Cardiac muscle cell (in vitro differentiated cells and primary cell): Measurements from ENCODE around the gene LRP1B. TPM values are rescaled to one million over a fixed set of nuclear protein-coding genes. Genes with fewer than 3 reads are reported as not detected.

ENCODE experiments used
- DNase-seq, 2 donors: peaks; one replicate each; pipeline versions ENCODE4 v3.0.0 to v3.0.0-alpha.2; 2010 to 2017; ENCODE audit warnings: low read depth in 1 of 2, low spot score in 1 of 2
- H3K27ac ChIP-seq: fragments of 200-600 bp; sonication (generic); 2 replicates; pipeline ENCODE4 v1.5.1; 2016
- H3K27me3 ChIP-seq: fragments of 200-600 bp; sonication (generic); 2 replicates; pipeline ENCODE4 v1.6.0; 2016; ENCODE audit warnings: control low read depth
- H3K36me3 ChIP-seq: fragments of 200-600 bp; sonication (generic); 2 replicates; pipeline ENCODE4 v1.5.1; 2016; ENCODE audit warnings: control low read depth
- H3K4me1 ChIP-seq: fragments of 200-600 bp; sonication (generic); 2 replicates; pipeline ENCODE4 v1.8.1; 2017; ENCODE audit warnings: low read depth, mild to moderate bottlenecking, mixed run types
- H3K4me3 ChIP-seq: fragments of 200-600 bp; sonication (generic); 2 replicates; pipeline ENCODE4 v1.5.1; 2016; ENCODE audit warnings: mild to moderate bottlenecking
- H3K9me3 ChIP-seq: fragments of 200-600 bp; sonication (generic); 2 replicates; pipeline ENCODE4 v1.5.1; 2017; ENCODE audit warnings: low read depth, mild to moderate bottlenecking, control low read depth
- polyA plus RNA-seq: library from polyadenylated mRNA; unstranded; fragments of >200 nt; fragmentation: Nextera tagmentation; extraction: Ambion mirVana; gene quantifications from 2 replicates; pipeline ENCODE4 v1.2.1, GENCODE V29; 2016
- total RNA-seq: library from RNA; depleted of rRNA; stranded (reverse); fragments of >200 nt; gene quantifications from 2 replicates; pipeline ENCODE4 v1.2.3, GENCODE V29; 2016
- TF ChIP-seq, protein P1 (sequence below): IDR thresholded peaks from 2 replicates; pipeline ENCODE4 v1.5.1; 2012; ENCODE audit warnings: low read depth, mild to moderate bottlenecking, low read length

The LRP1B gene
- total and polyA plus RNA-seq, 2 experiments from 2014 or later = 1.2 to 2.5 TPM

DNA sequence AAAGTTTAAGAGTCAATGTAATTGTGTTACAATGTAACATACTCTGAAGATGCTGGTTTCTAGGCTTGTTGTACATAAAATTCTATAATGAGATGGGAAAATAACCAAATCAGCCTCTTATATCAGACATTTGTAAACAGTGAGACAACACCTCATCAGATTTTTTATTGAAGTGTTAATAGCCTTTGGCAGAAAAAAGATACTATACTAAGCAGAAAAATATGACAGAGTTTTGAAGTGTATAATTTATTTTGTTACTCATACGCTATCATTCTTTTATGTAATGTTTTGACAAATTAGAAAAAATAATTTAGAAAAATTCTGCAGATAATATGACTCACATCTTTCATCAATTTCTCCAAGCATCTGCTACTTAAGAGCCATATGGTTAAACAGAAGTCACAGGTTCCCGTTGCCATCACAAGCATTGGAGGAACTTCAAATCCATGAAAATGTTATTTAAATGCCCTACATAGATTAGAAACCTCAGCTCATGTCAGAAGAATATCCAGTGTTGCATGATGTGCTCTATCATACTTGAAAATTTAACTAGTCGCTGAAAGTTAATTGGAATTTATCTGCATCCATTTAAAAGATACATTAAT is 535.4 kb downstream of the LRP1B start:
- Histone ChIP-seq H3K36me3 (no peaks in the 10 kb centered on the region), H3K27me3 (no peaks in the 10 kb centered on the region), H3K4me3 (no peak overlapping the region), H3K9me3 (no peaks in the 10 kb centered on the region), H3K27ac (no peak overlapping the region), H3K4me1 (peaks cover 25% of the 10 kb centered on the region)
- DNase-seq = no peak
- TF ChIP-seq, protein P1, sequence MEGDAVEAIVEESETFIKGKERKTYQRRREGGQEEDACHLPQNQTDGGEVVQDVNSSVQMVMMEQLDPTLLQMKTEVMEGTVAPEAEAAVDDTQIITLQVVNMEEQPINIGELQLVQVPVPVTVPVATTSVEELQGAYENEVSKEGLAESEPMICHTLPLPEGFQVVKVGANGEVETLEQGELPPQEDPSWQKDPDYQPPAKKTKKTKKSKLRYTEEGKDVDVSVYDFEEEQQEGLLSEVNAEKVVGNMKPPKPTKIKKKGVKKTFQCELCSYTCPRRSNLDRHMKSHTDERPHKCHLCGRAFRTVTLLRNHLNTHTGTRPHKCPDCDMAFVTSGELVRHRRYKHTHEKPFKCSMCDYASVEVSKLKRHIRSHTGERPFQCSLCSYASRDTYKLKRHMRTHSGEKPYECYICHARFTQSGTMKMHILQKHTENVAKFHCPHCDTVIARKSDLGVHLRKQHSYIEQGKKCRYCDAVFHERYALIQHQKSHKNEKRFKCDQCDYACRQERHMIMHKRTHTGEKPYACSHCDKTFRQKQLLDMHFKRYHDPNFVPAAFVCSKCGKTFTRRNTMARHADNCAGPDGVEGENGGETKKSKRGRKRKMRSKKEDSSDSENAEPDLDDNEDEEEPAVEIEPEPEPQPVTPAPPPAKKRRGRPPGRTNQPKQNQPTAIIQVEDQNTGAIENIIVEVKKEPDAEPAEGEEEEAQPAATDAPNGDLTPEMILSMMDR = no peak

DNA sequence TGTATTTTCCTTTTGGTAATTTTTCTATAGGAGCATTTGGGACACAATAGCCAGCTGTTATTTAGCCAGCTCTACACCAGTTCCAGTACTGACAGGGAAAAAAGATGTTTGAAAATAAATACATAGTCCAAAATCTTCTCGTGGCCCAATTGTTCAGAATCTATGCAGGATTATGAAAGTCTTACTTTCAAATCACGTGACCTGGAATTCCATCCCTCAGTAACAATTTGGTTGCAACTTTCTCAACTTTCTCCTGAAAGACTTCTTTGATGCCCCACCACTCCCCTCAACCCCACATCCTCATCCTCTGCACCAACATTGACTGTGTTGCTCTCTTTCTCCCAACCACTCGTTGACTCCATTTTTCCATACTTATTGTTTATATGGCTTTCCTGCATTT is 539.0 kb downstream of the LRP1B start:
- Histone ChIP-seq H3K9me3 (no peaks in the 10 kb centered on the region), H3K27me3 (no peaks in the 10 kb centered on the region), H3K36me3 (no peaks in the 10 kb centered on the region), H3K27ac (no peak overlapping the region), H3K4me3 (no peak overlapping the region), H3K4me1 (no peaks in the 10 kb centered on the region)
- TF ChIP-seq, protein P1 = no peak
- DNase-seq = no peak

DNA sequence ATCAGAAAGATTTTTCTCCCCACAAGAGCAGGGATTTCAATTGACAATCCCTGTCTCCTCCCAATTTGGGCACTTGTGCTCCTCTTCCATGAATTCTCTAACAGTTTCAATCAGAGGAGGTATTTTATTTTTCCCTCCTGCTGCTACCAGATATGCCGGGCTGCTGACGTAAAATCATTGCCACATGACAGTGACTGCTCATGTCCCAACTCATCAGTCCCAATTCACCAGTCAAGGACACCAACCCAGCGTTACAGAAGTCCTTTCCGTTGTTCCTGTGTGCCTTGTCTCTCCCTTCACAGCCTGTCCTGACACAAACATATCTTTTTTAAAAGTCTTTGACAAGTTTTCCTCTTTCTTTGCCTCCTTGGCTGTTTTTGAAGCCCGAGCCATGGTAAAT is 540.2 kb downstream of the LRP1B start:
- H3K4me1 ChIP-seq = no peaks in the 10 kb centered on the region
- H3K27ac ChIP-seq = no peak overlapping the region
- no peaks in the 10 kb centered on the region for H3K9me3 ChIP-seq
- no peak overlapping the region for H3K4me3 ChIP-seq
- no peaks in the 10 kb centered on the region for H3K36me3 ChIP-seq
- no peaks in the 10 kb centered on the region for H3K27me3 ChIP-seq
- DNase-seq = no peak
- TF ChIP-seq, protein P1 = no peak

DNA sequence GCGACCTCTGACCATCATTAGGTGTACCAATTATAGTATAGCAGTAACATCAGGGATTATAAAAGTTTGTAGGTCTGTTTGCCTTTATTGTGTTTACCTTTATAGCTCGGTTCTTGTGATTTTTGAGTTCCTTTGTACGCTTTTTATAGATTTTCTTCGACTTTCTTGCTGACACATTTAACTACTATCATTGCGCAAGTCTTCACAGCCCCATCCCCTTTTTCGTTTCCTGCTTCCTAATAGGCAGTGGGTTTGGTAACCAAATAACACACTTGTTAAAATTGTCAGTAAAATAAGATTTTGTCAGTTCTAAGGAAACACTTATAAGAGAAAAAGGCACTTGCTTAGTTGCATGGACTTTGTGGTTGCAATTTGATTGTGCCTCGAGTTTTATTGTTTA is 541.5 kb downstream of the LRP1B start:
- Histone ChIP-seq H3K27ac (no peak overlapping the region), H3K27me3 (no peaks in the 10 kb centered on the region), H3K9me3 (no peaks in the 10 kb centered on the region), H3K36me3 (no peaks in the 10 kb centered on the region), H3K4me3 (no peak overlapping the region), H3K4me1 (no peaks in the 10 kb centered on the region)
- TF ChIP-seq, protein P1 = no peak
- no peak for DNase-seq

DNA sequence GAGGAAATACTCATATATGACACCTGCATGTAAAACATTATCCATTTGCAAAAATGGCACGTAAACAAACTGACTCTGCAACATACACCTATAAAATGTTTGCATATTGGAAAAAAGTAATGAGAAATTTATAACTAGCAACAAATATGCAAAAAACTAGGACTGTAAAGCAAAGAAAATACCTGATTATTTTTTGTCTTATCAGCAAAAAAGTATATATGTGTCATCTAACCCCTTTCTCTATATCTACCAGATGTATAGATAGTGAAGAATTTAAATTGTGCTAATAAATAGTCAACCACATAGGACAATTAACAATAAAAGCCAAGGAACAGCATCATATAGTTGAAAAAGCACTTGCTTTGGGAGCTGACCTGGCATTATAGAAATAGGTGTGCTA is 543.8 kb downstream of the LRP1B start:
- Histone ChIP-seq H3K9me3 (no peaks in the 10 kb centered on the region), H3K27ac (no peak overlapping the region), H3K4me1 (peaks cover 5% of the 10 kb centered on the region), H3K27me3 (no peaks in the 10 kb centered on the region), H3K36me3 (no peaks in the 10 kb centered on the region), H3K4me3 (no peak overlapping the region)
- DNase-seq = no peak
- TF ChIP-seq, protein P1 = no peak

DNA sequence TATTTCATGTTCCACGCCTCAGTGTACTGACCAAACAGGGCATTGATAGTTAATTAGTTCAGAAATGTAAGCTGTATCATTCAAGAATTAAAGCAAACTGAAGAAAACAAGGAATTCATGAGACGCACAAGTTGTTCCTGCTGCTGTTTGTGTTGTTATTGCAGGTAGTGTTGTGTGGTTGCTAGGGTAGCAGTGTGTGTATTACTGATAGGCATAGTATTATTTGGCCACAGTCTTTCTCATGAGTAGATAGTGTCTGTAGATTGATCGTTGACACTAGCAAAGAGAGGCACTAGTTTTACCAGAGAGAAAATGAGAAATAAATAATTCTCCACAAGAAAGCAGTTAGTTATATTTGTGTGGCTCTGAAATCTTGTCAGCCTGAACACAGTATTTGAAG is 548.6 kb downstream of the LRP1B start:
- Histone ChIP-seq H3K4me3 (no peak overlapping the region), H3K27me3 (no peaks in the 10 kb centered on the region), H3K9me3 (no peaks in the 10 kb centered on the region), H3K27ac (no peak overlapping the region), H3K4me1 (peaks cover 10% of the 10 kb centered on the region), H3K36me3 (no peaks in the 10 kb centered on the region)
- TF ChIP-seq, protein P1 = no peak
- no peak for DNase-seq
